GM10248 (cell line): ENCODE results near the gene SYNE1.

Experiments
- CTCF ChIA-PET: fragments of 300-600 bp; sonication (Branson Sonifier 250); formaldehyde crosslinking; extraction: SDS; loops from one replicate; lab custom pipeline; 2021; ENCODE audit warnings: antibody characterized with exemption; lab: Yijun Ruan, JAX
- POLR2A ChIA-PET: fragments of 350-650 bp; sonication (Branson Sonifier 250); formaldehyde crosslinking; extraction: SDS; loops from one replicate; lab custom pipeline; 2020; ENCODE audit warnings: antibody characterized with exemption; lab: Yijun Ruan, JAX
- DNase-seq: peaks from one replicate; pipeline ENCODE4 v3.0.0; 2012; ENCODE audit errors: extremely low spot score
- TF ChIP-seq, protein P1 (sequence below): IDR thresholded peaks from 2 replicates; pipeline ENCODE4 v1.5.1; 2012; ENCODE audit warnings: mild to moderate bottlenecking, low read depth; ENCODE audit errors: extremely low read depth, missing control alignments, control extremely low read depth

Gene SYNE1

DNA sequence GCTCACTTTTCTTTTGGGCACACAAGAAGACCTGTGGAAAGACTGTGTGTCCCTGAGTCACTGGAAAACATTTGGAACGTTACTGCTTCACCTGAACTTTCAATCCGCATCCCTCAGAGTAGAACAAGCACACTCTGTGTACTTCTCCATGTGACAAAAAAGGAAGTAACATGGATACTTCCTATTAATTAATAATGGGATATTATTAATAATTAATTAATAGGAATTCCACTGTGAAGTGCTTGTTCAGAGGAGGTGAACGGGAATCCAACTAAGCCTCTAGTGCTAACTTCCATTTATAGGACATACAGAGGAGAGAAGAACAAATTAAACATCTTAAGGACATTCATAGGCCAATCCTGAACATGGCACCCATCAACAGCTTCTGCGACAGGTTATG lies 407.8 kb downstream of the SYNE1 start:
- ChIA-PET CTCF (interaction anchor here (1.1 kb wide), 1 partner anchor 9 kb away, joined by 5 read pairs; no protein-coding TSS in a partner anchor), POLR2A (no interaction called here)
- DNase-seq = no peak
- TF ChIP-seq, protein P1, sequence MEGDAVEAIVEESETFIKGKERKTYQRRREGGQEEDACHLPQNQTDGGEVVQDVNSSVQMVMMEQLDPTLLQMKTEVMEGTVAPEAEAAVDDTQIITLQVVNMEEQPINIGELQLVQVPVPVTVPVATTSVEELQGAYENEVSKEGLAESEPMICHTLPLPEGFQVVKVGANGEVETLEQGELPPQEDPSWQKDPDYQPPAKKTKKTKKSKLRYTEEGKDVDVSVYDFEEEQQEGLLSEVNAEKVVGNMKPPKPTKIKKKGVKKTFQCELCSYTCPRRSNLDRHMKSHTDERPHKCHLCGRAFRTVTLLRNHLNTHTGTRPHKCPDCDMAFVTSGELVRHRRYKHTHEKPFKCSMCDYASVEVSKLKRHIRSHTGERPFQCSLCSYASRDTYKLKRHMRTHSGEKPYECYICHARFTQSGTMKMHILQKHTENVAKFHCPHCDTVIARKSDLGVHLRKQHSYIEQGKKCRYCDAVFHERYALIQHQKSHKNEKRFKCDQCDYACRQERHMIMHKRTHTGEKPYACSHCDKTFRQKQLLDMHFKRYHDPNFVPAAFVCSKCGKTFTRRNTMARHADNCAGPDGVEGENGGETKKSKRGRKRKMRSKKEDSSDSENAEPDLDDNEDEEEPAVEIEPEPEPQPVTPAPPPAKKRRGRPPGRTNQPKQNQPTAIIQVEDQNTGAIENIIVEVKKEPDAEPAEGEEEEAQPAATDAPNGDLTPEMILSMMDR = no peak

DNA sequence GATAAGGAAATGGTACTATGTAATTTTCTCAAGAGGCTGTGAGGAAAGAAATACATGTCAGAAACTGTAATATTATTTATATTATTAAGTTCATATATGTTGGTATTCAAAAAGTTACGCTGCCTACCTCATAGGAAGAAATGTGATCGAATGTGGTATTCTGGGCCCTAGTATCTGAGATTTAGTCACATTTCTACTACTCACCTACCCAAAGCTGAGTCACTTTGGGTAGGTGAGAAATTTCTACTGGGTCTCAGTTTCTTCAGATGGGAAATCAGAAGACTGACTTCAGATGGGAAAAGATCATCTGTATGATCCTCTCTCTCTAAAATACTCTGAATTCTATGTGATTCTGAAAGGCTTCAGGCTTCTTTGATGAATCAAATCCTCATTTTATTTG lies 411.0 kb downstream of the SYNE1 start:
- TF ChIP-seq, protein P1 = no peak
- ChIA-PET CTCF (interaction anchor here (1.1 kb wide), 1 partner anchor 41 kb away, joined by 3 read pairs; no protein-coding TSS in a partner anchor), POLR2A (no interaction called here)
- no peak for DNase-seq

DNA sequence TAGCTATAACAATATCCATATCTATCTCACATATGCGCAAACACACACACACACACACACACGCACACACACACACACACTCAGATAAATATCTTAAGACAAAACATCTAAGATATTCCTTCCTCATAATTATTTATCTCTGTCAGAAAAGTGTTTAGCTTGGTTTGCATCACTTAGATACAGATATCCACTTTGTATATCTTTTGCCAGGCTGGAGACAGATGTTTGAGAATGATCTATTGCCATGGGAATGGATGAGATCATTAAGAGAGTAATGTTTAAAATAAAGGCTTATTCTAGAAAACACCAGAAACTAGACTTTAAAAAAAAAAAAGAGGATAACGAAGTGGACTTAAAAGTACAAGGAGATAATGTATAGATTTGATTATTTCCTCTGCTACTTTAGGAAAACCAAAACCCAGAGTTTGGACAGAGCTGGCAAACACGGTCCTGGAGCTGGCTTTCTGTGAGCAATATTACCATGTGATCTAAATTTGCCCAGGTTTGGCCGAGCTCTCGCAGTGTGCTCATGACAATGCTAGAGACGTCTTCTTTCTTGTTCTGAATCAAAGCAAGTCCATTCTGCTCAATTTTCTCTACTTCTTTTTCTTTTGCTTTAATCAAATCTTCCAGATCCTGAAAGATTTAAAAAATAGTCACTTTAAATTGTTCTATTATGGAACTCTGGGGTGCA lies 411.8 kb downstream of the SYNE1 start:
- ChIA-PET POLR2A (no interaction called here), CTCF (interaction anchor here (1.0 to 1.3 kb wide), 4 partner anchors 8 to 40 kb away, joined by 3 read pairs; no protein-coding TSS in a partner anchor)
- DNase-seq = no peak
- TF ChIP-seq, protein P1 = no peak

DNA sequence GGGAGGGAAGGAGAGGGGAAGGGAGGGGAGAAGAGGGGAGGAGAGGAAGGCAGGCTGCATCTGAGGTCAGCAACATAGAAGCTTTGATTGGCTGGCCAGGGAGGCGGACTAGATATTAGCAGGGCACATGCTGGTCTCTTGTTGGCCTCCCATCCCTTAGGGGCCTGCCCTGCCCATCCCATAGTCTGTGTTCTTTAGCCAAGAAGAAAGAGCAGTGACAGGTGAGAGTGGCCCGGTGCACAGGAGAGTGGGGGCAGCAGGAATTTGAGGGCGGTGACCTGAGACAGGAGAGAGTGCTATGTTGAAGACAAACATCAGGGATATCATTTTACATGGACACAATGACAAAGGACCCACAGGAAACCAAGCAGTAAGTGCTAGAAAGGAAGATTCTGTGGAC lies 413.5 kb downstream of the SYNE1 start:
- CTCF ChIA-PET = no interaction called here
- POLR2A ChIA-PET = no interaction called here
- TF ChIP-seq, protein P1 = no peak
- no peak for DNase-seq

DNA sequence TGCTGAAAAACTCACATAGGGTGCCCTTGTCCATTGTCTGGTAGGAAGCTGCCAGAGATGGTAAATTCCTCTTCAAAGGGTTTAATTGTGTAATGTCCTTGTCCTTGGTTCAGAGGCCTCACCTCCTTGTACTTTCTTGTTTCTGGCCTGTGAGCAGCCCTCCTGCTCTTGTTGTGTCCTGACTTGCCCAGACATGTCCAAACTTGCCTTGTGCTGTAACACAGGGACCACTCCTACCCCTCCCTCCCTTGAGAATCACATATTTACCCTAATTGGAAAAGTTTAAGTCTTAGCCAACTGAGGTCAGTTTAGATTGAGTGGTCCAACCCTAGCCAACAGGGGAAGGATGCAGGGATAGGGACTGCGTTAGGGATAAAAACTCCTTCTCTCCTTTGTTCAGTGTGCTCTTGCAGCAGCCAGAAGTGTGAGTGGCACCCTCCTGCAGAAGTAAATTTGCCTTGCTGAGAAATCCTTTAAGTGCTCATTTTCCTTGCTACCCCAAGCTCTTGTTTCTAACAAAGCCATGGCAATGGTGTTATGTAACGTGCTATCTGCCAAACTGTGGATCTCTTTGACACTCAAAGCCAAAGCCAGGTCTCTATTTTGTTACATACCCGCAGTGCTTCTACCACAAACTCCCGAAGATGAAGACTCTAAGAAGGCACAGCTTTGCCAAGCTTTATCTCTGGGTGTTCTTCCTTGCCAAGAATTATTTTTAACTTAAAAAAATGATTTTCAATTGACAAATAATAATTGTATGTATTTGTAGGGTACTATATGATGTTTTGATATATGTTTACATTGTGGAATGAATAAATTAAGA lies 415.1 kb downstream of the SYNE1 start:
- POLR2A ChIA-PET = no interaction called here
- no peak for DNase-seq
- TF ChIP-seq, protein P1 = no peak
- CTCF ChIA-PET = interaction anchor here (1.3 kb wide), 1 partner anchor 546 kb away, joined by 4 read pairs; no protein-coding TSS in a partner anchor

DNA sequence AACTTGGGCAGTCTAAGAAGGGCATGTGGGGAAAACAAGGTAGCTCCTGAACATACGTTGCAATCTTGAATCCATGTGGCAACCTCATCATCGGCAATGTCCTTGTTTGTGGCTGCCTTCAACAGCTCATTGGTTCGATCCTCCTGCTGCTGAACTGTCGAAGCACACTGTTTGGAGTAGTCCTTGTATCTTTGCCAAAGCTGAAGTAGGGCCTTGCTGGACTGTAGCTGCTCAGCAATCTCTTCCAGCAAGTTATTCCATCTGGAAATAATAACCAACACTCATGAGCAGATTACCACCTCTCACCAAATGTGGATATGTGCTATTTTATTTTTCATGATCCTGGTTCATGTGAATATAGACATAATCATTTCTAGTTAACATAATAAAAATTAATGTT lies 416.4 kb downstream of the SYNE1 start:
- POLR2A ChIA-PET = no interaction called here

More for the DNA sequence above, 416.4 kb downstream of the SYNE1 start:
- CTCF ChIA-PET = interaction anchor here (1.0 to 1.8 kb wide), 3 partner anchors 8 to 84 kb away, joined by 3 to 5 read pairs (median 4); no protein-coding TSS in a partner anchor
- TF ChIP-seq, protein P1 = no peak
- no peak for DNase-seq
